ENCODE results near the gene SLC6A6.
A peak's percentile ranks its signal among the peaks of the same experiment; 100 is the strongest.

Gene SLC6A6

GRCh38 chr3:14480207-14481017 lies 78.0 kb downstream of the SLC6A6 start:
- peak; percentile 9 for DNase-seq (ENCODE audit: low read depth)
- TF ChIP-seq CTCF (IDR thresholded peaks at IDR 0.05; ENCODE audit: low read depth, low read length, missing control alignments), result no peak
- in situ Hi-C loops (cut with HindIII; ENCODE audit: low sequenced_read_pairs), result no loop called here
- H3K4me3 ChIP-seq (ENCODE audit: low read depth, low read length), result no peak overlapping the region

DNA sequence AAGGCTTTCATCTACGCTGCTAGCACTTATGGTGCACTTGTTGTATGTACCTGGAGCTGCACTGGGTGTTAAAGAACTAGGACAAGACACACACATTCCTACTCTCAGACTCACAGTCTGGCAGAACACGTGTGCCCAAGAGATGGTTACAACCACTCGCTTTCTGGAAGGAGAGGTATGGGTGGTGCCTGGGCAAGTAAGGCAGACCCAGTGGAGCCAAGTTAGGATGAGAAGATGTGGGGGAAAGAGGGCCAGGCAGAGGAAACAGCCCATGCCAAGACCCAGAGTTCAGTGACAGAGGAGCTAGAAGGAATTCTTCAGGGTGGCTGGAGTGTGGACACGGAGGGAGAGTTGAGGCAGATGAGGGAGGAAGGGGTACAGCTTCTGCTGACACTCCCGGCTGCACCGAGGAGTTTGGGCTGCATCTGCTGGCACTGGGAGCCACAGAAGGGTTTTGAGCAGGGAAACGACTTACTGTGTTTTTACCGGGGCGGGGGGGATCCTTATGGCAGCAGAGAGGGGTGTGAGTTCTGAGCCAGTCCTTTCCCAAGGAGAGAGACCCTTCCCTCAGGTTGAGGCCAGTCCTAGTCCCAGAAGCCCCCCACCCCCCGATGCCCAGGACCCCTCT lies 78.7 kb downstream of the SLC6A6 start:
- H3K4me3 ChIP-seq (ENCODE audit: low read depth, low read length), result no peak overlapping the region
- no peak for DNase-seq (ENCODE audit: low read depth)
- in situ Hi-C loops (cut with HindIII; ENCODE audit: low sequenced_read_pairs), result no loop called here
- no peak for TF ChIP-seq CTCF (IDR thresholded peaks at IDR 0.05; ENCODE audit: low read depth, low read length, missing control alignments)

DNA sequence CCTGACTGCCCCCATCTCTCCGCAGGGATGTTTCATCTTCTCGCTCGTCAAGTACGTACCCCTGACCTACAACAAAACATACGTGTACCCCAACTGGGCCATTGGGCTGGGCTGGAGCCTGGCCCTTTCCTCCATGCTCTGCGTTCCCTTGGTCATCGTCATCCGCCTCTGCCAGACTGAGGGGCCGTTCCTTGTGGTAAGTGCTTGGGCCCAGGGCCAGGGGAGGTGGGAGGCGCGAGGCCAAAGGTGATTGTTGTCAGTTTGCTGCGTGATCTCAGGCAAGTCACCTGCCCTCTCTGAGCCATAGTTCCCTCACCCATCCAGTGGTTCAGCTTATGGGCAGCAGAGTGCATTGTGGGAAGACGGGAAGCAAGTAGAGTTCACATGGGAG lies 79.2 kb downstream of the SLC6A6 start:
- in situ Hi-C loops (cut with HindIII; ENCODE audit: low sequenced_read_pairs), result no loop called here
- H3K4me3 ChIP-seq (ENCODE audit: low read depth, low read length), result no peak overlapping the region
- DNase-seq (ENCODE audit: low read depth), result no peak
- no peak for TF ChIP-seq CTCF (IDR thresholded peaks at IDR 0.05; ENCODE audit: low read depth, low read length, missing control alignments)

DNA sequence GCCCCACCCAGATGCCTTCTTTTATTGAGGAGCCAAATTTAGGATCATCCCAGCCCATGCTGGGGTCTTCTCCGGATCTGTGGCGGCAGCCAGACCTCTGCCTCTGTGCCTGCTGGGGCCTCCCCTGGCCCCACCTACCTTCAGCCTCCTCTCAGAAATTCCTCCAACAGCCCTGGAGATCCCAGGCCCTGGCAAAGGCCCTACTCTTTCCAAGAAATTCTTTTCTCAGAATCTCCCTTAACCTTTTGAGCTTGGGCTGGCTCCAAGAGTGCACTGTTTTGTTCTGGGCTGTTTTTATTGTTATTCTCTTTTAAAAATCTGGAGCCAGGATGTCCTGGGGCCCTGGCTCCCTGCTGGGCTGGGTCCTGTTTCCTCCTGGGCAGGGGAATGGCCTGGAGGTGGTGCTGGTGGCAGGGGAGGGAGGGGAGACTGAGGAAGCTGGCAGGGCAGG lies 79.9 kb downstream of the SLC6A6 start:
- TF ChIP-seq CTCF (IDR thresholded peaks at IDR 0.05; ENCODE audit: low read depth, low read length, missing control alignments), result no peak
- H3K4me3 ChIP-seq (ENCODE audit: low read depth, low read length), result no peak overlapping the region
- DNase-seq (ENCODE audit: low read depth), result no peak
- in situ Hi-C loops (cut with HindIII; ENCODE audit: low sequenced_read_pairs), result no loop called here

DNA sequence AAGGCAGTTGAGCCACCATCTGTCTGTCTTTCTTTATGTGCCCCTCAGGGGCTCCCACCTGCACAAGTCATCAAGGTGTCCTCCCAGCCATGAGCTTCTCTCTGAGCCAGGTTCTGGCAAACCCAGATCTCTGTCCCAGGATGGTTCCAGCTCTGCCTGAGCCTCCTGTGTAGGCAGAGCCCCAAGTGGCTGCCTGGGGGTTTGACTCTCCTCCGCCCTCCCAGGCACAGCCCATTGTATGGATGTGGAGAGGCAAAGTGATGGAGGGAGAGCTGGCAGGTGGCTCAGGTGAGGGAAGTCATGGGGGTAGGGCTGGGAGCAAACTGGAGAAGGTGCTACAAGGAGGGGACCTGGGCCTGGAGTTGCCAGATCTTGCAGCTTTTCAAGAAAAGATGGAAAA lies 80.9 kb downstream of the SLC6A6 start:
- DNase-seq (ENCODE audit: low read depth), result no peak
- in situ Hi-C loops (cut with HindIII; ENCODE audit: low sequenced_read_pairs), result no loop called here
- no peak overlapping the region for H3K4me3 ChIP-seq (ENCODE audit: low read depth, low read length)
- no peak for TF ChIP-seq CTCF (IDR thresholded peaks at IDR 0.05; ENCODE audit: low read depth, low read length, missing control alignments)

DNA sequence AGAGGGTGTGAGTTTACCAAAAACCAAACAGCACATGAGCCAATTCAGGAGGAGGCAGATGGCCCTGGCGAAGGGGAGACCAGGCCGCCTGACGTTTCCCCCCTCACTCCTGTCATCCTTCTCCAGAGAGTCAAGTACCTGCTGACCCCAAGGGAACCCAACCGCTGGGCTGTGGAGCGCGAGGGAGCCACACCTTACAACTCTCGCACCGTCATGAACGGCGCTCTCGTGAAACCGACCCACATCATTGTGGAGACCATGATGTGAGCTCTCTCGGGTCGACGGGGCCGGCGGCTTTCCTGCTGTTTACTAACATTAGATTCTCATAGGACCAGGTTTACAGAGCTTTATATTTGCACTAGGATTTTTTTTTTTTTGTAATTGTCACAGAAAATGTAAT lies 82.3 kb downstream of the SLC6A6 start:
- DNase-seq (ENCODE audit: low read depth), result no peak
- in situ Hi-C loops (cut with HindIII; ENCODE audit: low sequenced_read_pairs), result no loop called here
- no peak overlapping the region for H3K4me3 ChIP-seq (ENCODE audit: low read depth, low read length)
- TF ChIP-seq CTCF (IDR thresholded peaks at IDR 0.05; ENCODE audit: low read depth, low read length, missing control alignments), result no peak

Data from astrocyte of the cerebellum (primary cell).